HG02759 (cell line): ENCODE results near the gene IL23R.
"Not testable (repeated sequence)": the region's sequence is repeated elsewhere in the genome, so short reads cannot be mapped to it uniquely, and the experiment has no call there.

Experiments used
- ATAC-seq: cut with Tn5 transposase; IDR thresholded peaks from one replicate; pipeline ENCODE4 v1.9.1; 2021; ENCODE audit warnings: mild to moderate bottlenecking, moderate library complexity; ENCODE audit not compliant: unreplicated experiment

IL23R gene

GRCh38 chr1:67166196-67166595 is at the start of gene IL23R:
Gene IL23R, plus strand, starts transcription at chr1:67166454. Its CDS starts 1,667 bp downstream, at chr1:67168121.
- ATAC-seq: peak; percentile 87

- ATAC-seq: no peak
Observed at GRCh38 chr1:67118191-67118590, 48.1 kb upstream of the IL23R start.

GRCh38 chr1:67118646-67119045 is 47.6 kb upstream of the IL23R start:
- no peak for ATAC-seq

GRCh38 chr1:67120855-67121619 is 45.2 kb upstream of the IL23R start:
- no peak for ATAC-seq

GRCh38 chr1:67124455-67124854 is 41.8 kb upstream of the IL23R start:
- ATAC-seq: no peak

- ATAC-seq: no peak
Observed at GRCh38 chr1:67126111-67126746, 40.0 kb upstream of the IL23R start.

- no peak for ATAC-seq
Observed at GRCh38 chr1:67126974-67127373, 39.3 kb upstream of the IL23R start.

GRCh38 chr1:67130673-67131072 is 35.6 kb upstream of the IL23R start:
- ATAC-seq: no peak

GRCh38 chr1:67133177-67133576 is 33.1 kb upstream of the IL23R start:
- ATAC-seq: no peak

- no peak for ATAC-seq
Observed at GRCh38 chr1:67134695-67135094, 31.6 kb upstream of the IL23R start, which contains the start of gene C1orf141. Gene C1orf141, minus strand, starts transcription at chr1:67134970. Its CDS starts 7,730 bp downstream, at chr1:67127240.

- ATAC-seq: no peak
Observed at GRCh38 chr1:67135354-67135753, 30.9 kb upstream of the IL23R start.

- ATAC-seq: no peak
Observed at GRCh38 chr1:67137307-67137753, 28.9 kb upstream of the IL23R start.

GRCh38 chr1:67138813-67139499 is 27.3 kb upstream of the IL23R start:
- ATAC-seq: no peak

- no peak for ATAC-seq
Observed at GRCh38 chr1:67140460-67140859, 25.8 kb upstream of the IL23R start.

- ATAC-seq: not testable (repeated sequence)
Observed at GRCh38 chr1:67141832-67142231, 24.4 kb upstream of the IL23R start.

- no peak for ATAC-seq
Observed at GRCh38 chr1:67142931-67143330, 23.3 kb upstream of the IL23R start.

GRCh38 chr1:67143966-67144365 is 22.3 kb upstream of the IL23R start:
- ATAC-seq: no peak

- ATAC-seq: no peak
Observed at GRCh38 chr1:67144696-67145095, 21.6 kb upstream of the IL23R start.

- no peak for ATAC-seq
Observed at GRCh38 chr1:67146101-67146500, 20.2 kb upstream of the IL23R start.

GRCh38 chr1:67146539-67146938 is 19.7 kb upstream of the IL23R start:
- ATAC-seq: no peak

- not testable (repeated sequence) for ATAC-seq
Observed at GRCh38 chr1:67147973-67148372, 18.3 kb upstream of the IL23R start.
